NCI-H524 treated with DMSO at 0.1 percent for 48 hours (cell line): ENCODE data around the gene ZSWIM6.
A peak's percentile ranks its signal among the peaks of the same experiment; 100 is the strongest.

ENCODE experiments used
- DNase-seq: peaks from one replicate; lab custom pipeline; 2025; lab: John Stamatoyannopoulos, UW

Gene ZSWIM6

DNA sequence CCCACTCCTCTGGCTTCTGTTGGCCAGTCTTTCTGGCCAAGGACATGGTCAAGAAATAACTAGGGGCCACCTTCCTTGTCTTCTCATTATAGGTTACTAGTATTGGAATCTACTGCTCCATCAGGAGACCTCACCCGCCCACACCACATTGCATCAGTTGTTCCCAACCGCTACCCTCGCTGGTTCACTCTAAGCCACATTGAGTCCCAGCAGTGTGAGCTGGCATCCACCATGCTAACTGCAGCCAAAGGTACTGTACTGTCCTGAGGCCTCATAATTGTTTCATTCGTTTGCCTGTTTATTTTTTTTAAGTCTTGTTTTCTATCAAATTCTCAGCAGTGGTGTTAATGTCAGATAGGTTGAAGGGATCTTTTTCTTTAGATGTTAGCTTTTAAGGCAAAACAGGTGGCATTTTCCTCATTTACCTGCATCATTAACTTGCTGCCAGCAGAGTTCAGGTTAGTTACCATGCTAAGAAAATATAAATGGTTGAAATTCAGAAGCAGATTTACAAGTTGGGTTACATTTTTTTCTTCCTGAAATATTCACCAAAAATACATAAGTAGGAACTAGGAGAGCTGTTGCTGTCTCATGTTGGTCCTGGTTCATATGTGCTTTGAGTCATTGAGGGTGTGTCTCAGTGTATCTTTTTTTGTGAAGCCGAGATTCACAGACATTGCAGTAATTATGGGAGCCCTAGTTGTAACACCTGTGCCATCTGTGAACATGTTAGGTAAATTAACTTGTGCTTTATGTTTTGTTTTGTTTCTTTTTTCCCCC is 206.9 kb downstream of the ZSWIM6 start:
- no peak for DNase-seq

DNA sequence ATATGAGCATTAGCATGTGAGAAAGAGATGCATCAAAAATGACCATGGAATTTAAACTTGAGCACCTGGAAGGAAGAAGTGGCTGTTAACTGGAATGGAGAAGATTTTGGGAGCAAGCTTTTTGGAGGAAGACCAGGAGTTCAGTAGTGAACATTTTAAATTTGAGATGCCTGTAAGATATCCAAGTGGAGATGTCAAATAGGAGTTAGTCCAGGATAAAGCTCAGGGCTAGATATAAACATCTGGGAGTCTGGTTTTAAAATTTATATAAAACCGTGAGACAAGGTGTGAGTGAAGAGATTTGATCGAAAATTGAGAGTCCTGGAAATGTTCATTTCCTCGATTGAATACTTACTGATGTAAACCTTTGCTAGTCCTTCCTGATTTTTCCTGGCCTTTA is 217.5 kb downstream of the ZSWIM6 start:
- no peak for DNase-seq

DNA sequence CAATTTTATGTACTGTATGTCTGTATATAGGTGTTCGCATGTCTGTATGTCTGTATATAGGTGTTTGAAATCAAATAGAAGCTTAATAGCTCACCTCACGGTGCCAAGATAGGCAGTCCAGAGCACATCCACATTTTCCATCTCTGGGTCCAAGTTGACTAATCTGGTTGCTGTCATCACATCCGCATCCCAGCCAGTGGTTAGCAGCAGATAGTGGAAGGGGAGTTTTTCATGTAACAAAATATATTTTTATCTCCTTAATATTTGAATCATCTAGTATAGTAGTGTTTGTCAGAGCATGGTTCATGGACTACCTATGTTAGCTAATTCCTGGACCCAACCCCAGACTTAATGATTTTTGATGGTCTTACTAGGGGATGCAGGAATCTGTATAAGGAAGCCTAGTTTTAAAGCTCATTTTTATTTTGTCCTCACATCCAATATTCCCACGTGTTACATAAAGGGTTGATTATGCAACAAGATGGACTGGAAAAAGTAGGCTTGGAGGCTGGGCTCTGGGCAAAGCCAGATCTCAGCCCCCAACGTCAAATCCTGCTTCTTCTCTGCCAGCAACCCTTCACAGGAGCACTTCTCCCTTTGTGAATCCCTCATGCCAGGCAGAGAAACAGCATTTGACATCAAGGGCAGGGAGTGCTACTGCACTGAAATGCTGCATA is 219.7 kb downstream of the ZSWIM6 start:
- DNase-seq: no peak

DNA sequence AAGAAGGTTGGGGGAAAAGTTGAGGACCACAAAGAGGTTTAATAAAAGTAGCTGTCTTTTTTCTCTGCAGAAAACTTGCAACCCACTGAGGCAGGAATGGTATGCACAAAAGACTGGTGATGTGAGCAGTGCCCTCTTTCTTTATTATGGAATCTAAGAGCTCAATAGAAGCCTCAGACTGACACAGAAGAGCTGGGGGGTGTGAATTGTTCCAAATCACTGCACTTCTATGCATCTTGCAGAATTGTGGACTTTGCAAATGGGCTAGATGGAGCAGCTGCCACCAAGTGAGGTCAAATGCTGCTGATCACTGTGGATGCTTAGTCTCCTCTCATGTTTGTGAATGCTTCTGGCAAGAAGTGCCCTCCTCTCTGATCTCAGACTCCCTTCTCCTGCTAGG is 227.1 kb downstream of the ZSWIM6 start:
- DNase-seq: no peak

DNA sequence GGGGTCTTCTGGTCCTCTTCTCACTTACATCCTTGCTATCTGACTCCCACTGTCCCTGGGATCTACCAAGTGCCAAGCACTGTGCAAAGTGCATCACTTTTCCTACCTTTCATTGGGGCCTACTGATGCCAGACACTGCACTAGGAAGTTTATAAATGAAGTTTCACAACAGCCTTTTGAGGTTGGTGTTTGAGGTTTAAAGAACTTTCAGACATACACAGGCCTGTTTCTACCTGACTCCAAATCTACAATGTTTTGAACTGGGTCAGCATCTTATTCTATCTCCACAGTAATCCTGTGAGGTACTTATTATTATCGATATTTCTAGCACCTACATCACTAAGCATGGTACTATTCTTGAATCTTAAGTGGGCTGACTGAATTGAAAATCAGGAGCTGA is 227.7 kb downstream of the ZSWIM6 start:
- DNase-seq: no peak

DNA sequence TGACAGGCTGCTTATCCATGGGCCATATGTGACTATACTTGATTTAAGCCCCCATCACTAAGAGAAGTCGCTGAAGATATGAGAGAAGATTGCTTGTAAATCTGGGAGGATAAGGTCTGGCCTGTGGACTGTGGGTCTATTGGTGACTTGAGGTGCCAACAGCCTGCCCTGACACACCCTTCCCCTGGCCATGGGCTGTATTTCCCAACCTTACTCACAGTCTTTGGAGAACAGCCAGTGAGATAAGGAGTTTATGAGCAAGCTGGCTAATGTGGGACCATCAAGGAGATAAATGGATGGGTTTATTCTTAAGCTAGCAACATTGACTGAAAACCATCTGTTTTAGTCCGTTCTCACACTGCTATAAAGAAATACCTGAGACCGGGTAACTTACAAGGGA is 231.3 kb downstream of the ZSWIM6 start:
- no peak for DNase-seq

DNA sequence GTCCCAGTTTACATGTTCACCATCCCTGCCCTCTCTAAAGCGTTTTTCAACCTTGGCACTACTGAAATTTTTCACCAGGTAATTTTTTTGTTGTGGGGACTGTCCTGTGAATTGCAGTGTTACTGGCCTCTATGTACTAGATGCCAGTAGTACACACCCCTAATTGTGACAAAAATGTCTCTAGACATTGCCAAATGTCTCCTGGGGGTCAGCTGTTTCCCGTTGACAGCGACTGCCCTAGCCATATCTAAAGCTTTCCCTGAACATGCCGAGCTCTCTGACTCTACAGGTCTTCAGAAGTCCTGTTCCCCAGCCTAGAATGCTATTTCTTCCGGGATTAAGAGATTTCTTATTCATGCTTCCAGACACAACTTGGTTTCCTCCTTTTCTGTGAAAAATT is 235.3 kb downstream of the ZSWIM6 start:
- no peak for DNase-seq

DNA sequence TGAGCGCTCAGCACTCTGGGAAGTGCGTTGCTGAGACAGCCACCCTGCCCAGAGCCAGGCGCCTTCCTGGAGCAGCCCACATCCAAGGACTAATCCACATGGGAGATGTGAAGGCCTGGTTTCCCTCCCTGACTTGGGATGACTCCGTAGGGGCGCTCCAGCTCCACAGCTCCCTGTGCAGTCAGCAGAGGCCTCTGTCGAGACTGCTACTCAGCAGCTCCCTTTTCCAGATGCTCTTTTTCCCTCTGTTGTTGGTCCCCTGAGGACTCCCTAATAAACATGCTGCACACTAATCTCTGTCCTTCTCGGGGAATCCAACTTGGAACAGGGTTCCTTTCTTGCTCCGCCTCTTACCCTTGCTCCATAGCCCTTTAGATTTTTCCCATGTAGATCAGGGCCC is 237.3 kb downstream of the ZSWIM6 start:
- DNase-seq: no peak

DNA sequence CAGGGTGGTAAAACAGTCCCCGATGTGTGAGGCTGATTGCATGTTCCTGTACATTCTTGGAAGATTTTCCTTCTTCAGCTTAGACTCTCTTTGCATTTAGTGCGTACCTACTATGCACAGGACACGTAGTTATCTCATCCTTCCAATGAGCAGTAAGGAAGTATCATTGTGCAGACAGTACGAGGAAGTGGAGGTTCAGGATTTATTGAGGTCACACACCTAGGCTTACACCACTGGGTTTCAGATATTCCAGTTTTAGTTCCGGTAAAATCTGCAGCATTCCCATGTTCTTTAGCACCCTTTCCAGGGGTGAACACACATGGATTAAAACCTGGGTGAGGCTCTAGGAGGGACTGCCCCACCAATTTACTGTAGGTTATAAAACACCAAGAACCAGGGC is 238.7 kb downstream of the ZSWIM6 start:
- DNase-seq: no peak

DNA sequence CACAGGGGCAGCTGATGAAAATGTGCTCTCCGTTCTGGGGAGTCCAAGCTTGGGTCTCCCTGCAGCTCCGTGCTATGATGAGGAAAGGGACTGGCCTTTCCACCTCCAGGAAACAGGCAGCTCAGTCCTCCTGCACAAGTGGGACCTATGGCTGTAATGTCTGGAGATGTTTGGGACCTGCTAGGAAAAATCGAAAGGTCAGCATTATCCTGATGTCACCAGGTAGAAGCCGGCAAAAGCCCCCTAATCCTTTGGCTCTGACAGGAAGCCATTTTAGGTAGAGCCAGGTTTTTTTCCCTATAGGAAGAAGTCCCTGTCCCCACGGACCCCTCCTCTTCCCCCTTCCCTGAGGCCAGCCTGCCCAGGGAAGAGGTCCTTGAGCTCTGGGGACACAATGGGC is 240.9 kb downstream of the ZSWIM6 start:
- DNase-seq: no peak

DNA sequence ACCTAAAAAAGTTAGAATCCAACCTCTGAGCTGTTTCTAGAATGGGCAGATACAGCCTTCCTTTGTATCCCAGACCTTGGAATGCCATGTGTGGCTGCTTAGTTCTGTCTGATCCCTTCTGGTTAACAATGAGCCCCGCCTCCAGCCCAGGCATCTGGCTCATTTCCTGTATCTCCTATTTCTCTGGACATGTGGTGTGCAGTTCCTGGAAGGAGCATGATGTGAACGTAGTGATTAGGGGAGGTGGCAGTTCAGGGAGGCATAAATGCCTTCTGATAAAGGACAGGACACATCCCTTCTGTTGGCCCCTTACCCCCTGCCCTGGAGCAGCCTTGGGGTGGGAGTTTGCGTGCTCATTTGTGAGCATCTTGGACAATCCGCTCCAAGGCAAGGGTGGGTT is 243.0 kb downstream of the ZSWIM6 start:
- DNase-seq: peak; percentile 13

DNA sequence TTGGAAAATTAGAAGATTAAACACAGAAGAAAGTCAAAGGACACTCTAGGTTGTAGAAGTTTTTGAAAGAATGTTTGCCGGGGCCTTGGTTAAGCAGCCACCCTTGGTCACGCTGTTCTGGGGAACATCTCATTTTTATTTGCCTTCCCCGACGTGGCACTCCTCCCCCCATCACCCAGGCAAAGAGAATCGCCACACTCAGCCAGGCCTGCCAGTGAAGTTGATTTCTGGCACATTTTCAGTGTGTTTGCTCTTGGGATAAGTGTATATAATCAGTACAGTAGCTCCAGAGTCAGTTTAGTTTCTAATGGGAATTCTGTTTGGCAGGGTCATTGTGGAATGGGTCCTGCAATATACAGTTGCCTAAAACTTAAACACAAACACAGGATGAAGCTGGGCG is 243.5 kb downstream of the ZSWIM6 start:
- DNase-seq: no peak

DNA sequence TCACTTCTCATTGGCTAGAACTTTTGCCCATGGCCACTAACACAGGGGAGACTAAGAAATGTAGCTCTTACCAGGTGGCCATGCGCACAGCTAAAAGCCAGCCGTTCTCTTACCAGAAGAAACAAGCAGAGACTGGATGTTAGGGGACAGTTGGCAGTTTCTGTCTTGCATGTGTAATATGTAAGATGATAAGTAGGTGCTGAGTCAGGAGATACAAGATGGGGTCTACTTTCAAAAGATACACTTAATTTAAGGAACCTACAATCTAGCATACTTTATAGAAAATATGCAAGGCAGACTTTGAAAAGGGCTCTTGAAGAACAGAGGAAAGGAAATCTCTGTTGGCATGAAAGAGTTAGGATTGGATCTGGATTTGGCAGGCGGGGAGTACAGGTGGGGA is 244.5 kb downstream of the ZSWIM6 start:
- DNase-seq: no peak

DNA sequence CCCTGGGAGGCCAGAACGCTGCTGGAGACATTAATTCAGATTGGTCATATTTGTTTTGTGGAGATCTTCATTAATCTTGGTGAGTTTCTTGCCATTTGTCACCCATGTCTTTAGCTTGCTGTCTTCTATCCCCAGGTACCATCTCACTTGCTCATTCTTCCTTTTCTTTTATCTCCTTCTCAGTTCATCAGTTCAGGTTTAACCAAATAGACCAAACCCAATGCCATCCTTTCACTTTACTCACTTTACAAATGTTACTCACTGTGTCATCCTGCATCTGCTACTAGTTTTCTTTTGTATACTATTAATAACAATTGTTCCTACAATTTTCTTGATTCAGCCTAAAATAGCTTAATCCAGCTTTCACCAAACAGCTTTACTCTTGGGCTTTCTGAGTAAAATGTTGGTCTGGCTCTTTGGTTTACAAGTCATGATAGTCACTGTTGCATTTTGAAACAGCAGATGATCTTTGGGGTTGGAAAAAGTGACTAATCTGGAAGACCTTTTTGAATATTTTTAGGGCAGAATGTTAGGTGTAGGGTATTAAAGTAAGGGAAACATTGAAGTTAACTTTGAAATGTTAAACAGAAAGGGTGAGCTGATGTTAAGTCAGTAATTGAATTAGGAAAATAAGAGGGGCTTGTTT is 246.9 kb downstream of the ZSWIM6 start:
- DNase-seq: no peak

DNA sequence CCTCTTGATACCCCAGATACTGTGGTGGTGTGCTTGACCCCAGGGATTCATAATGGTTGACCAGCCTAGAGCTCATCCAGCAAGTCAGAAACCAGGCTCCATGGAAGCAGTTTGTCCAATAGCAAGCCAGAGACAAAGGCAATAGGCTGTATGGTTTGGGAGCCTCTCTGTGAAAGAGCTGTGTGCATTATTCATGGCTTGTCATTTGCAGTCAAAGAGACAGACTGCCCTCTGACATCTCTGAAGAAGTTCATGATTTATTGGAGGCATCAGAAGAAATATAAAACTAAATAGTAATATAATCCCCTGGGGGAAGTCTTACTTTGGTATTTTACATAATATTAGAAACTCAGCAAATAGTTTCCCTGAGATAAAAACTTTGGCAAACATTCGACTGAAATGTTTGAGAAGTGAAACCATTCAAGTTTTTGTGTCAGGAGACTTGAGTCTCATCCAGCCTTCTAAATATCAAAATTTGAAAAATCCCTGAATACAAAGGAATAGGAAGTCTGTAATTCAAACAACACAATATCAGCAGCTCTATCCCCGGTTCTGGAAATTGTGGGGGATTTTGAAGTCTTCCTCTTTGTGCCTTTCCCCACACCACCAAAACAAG is 250.3 kb downstream of the ZSWIM6 start:
- DNase-seq: no peak

DNA sequence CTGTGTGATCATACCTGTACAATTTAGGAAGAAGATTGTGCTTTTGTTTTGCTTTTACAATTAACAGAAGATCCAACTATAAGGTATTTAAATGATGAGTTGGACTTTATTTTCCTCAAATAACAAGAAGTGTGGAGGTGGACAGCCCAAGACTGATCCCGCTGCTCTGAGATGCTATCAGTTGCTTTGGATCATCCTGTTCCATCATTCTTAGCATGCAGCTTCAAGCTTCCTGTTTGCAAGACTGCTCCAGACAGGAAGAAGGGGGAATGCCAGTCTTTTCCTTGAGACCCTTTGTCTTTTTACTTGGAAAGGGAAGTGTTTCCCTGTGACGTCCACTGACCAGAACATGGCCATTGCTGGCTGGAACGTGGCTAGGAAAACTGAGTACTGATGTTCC is 250.8 kb downstream of the ZSWIM6 start:
- DNase-seq: no peak

DNA sequence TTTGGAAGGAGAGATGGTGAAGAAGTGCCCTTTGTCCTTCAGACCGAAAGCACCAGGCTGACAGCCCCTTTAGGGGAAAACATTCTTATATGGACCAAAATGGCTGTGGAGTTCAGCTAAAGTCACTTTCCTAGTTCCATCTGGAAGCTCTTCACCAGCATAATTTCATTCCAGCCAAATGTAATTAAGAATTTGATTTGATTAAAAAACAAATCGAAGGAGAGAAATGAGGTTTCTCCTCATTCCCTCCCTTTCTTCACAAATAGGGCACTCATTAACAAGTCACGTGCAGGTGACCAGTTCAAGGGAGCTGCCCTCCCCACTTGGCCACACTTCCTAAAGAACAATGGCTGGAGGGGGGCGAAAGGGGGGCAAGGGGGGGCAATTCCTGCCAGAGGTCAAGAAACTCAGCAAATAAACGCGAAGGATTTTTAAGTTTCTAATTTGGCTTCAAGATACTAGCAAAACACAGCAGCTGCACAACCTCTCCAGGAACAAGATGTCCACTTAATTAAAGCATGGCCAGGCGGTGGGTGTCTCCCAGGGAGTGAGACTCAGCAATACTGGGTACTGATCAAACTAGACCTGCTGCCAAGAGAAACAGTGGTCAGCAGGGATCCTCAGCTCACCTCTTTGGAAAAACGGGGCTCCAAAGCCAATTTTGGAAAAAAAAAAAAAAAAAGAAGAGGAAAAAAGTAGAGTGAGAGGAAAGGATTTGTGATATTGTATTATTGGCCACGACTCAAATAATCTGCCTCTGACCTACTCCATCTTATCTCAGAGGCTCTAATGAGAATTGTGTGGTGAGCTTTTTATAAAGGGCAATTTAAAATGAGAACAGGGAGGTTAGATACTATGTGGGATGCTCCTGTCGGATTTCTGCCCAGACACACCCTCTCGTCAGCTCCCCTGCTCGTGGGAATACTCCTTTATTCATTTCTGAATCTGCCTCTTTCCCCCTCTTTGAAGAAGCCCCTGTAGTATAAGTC is 254.3 kb downstream of the ZSWIM6 start:
- peak; percentile 3 for DNase-seq

DNA sequence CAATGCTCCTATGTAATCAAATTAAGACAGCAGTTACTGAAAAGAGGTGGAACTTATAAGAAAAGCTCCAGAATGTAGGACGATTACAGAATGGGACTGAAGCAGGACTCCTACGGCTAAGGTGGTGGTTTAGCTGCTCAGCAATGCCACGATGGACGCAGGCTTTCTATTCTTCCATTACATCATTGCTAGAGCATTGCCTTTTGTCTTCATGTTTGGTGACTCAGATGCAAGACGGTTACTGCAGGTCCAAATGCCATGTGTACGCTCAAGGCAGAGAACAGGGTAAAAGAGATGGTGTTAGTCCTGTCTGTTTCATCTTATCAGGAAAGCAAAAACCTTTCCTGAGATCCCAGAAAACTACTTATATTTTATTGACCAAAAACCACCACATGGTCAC is 255.1 kb downstream of the ZSWIM6 start:
- no peak for DNase-seq

DNA sequence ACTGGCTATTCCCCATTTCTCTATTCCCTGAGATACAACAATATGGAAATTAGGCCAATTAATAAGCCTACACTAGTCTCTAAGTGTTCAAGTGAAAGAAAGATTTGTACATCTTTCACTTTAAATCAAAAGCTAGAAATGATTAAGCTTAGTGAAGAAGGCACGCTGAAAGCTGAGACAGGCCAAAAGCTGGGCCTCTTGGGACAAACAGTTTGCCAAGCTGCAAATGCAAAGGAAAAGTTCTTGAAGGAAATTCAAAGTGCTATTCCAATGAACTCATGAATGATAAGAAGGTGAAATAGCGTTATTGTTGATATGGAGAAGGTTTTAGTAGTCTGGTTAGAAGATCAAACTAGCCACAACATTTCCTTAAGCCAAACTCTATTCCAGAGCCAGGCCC is 256.2 kb downstream of the ZSWIM6 start:
- no peak for DNase-seq

DNA sequence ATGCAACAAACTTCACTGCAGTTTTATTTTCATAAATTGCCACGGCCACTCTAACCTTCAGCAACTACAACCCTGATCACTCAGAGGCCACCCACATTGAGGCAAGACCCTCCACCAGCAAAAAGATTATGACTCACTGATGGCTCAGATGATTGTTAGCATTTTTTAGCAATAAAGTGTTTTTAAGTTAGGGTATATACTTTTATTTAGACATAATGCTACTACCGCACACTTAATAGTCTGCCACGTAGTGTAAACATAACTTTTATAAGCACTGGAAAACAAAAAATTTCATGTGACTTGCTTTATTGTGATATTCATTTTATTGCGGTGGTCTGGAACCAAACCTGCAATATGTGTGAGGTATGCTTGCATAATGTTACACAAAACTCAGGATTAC is 257.9 kb downstream of the ZSWIM6 start:
- no peak for DNase-seq

DNA sequence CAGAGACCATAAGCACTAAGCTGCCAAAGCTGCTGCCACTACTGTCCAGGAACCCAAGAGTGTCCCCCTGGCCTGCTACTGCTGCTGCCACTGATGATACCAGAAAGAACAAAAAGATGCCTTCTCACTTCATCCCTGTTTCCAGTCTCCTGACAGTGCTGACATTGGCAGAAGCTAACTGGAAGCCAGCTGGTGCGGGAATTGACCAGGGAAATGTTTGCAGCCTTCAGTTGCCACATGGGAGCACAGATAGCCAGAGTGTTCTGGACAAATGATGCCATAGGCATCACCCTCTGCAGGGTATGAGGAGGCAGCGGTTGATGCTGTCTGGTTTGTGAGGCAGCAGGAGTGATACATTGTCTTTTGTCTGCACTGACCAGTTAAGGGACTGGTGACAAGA is 258.4 kb downstream of the ZSWIM6 start:
- DNase-seq: no peak

DNA sequence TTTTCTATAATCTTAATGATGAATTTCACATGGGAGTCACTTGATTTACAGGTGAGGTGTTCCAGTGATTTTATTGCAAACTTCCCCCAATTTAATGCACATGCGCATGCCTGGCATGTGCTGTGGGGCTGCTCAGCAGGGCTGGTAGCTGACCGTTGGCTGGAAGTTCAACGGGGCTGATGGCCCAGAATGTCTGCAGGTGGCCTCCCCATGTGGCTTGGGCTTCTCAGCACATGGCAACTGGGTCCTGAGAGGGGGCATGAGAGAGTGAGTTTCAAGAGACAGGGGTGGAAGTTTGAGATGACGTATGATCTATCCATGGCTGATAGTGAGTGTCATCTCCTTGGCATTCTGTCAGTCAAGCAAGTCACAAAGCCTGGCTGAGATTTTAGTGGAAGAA is 259.8 kb downstream of the ZSWIM6 start:
- no peak for DNase-seq
